Brain microvascular endothelial cell (primary cell): ENCODE results near the gene ITGB1.
"Not testable (repeated sequence)": the region's sequence is repeated elsewhere in the genome, so short reads cannot be mapped to it uniquely, and the experiment has no call there.

ENCODE experiments used
- DNase-seq: peaks from one replicate; pipeline ENCODE4 v3.0.0-alpha.2; 2020
- H3K27ac ChIP-seq: fragments of 250-450 bp; sonication (Bioruptor Pico); 2 replicates; pipeline ENCODE4 v1.5.1; 2020; ENCODE audit warnings: mild to moderate bottlenecking, moderate library complexity
- H3K27me3 ChIP-seq: fragments of 250-450 bp; sonication (Bioruptor Pico); replicated peaks from 2 replicates; pipeline ENCODE4 v1.5.1; 2020; ENCODE audit warnings: mild to moderate bottlenecking
- H3K36me3 ChIP-seq: fragments of 250-450 bp; sonication (Bioruptor Pico); replicated peaks from 2 replicates; pipeline ENCODE4 v1.5.1; 2020; ENCODE audit warnings: mild to moderate bottlenecking
- H3K4me3 ChIP-seq: 2 replicates; pipeline ENCODE4 v1.5.1; 2011; ENCODE audit warnings: low read depth, mild to moderate bottlenecking, control low read depth, low read length, moderate library complexity
- CTCF ChIP-seq: IDR thresholded peaks from 2 replicates; pipeline ENCODE4 v1.5.1; 2011; ENCODE audit warnings: low read depth, mild to moderate bottlenecking, moderate library complexity, low read length, control low read depth, inconsistent platforms; ENCODE audit errors: missing control alignments
- in situ Hi-C: cut with HindIII; loops from 2 replicates; pipeline ENCODE4 v1.10.0; 2017; ENCODE audit warnings: low sequenced_read_pairs, low pct_ligation_motif_present

The ITGB1 gene

GRCh38 chr10:32995751-32996150 is 37.7 kb upstream of the ITGB1 start:
- no peaks in the 10 kb centered on the region for H3K36me3 ChIP-seq
- no peak overlapping the region for H3K4me3 ChIP-seq
- no peaks in the 10 kb centered on the region for H3K27me3 ChIP-seq
- DNase-seq: no peak
- in situ Hi-C loops: no loop called here
- H3K27ac ChIP-seq: peak overlapping the region; percentile 1
- no peak for TF ChIP-seq CTCF

GRCh38 chr10:32995066-32995622 is 37.1 kb upstream of the ITGB1 start:
- no peaks in the 10 kb centered on the region for H3K27me3 ChIP-seq
- in situ Hi-C loops: no loop called here
- TF ChIP-seq CTCF: no peak
- peak overlapping the region; percentile 1 for H3K27ac ChIP-seq
- no peak overlapping the region for H3K4me3 ChIP-seq
- no peak for DNase-seq
- no peaks in the 10 kb centered on the region for H3K36me3 ChIP-seq

GRCh38 chr10:32994632-32995031 is 36.6 kb upstream of the ITGB1 start:
- DNase-seq, H3K27ac ChIP-seq, H3K4me3 ChIP-seq, in situ Hi-C loops, H3K27me3 ChIP-seq, H3K36me3 ChIP-seq: not testable (repeated sequence)

GRCh38 chr10:32992310-32992709 is 34.3 kb upstream of the ITGB1 start:
- H3K4me3 ChIP-seq, H3K27me3 ChIP-seq, in situ Hi-C loops, H3K36me3 ChIP-seq: not testable (repeated sequence)
- DNase-seq: peak; percentile 59
- peak overlapping the region; percentile 67 for H3K27ac ChIP-seq

GRCh38 chr10:32990811-32991210 is 32.8 kb upstream of the ITGB1 start:
- TF ChIP-seq CTCF: no peak
- Histone ChIP-seq H3K4me3 (no peak overlapping the region), H3K27ac (no peak overlapping the region), H3K27me3 (no peaks in the 10 kb centered on the region), H3K36me3 (no peaks in the 10 kb centered on the region)
- no peak for DNase-seq
- in situ Hi-C loops: no loop called here

GRCh38 chr10:32988604-32989003 is 30.6 kb upstream of the ITGB1 start:
- DNase-seq: no peak
- H3K36me3 ChIP-seq: no peaks in the 10 kb centered on the region
- no peak overlapping the region for H3K4me3 ChIP-seq
- H3K27ac ChIP-seq: no peak overlapping the region
- in situ Hi-C loops: no loop called here
- no peaks in the 10 kb centered on the region for H3K27me3 ChIP-seq
- no peak for TF ChIP-seq CTCF

- Histone ChIP-seq H3K36me3 (no peaks in the 10 kb centered on the region), H3K27ac (no peak overlapping the region), H3K27me3 (no peaks in the 10 kb centered on the region), H3K4me3 (no peak overlapping the region)
- no peak for TF ChIP-seq CTCF
- DNase-seq: no peak
- in situ Hi-C loops: no loop called here
Measured at GRCh38 chr10:32987172-32987571, 29.1 kb upstream of the ITGB1 start.
